ENCODE measurements around the gene BCAS3.

GRCh38 chr17:61196302-61196704 lies 518.7 kb downstream of the BCAS3 start:
- TF ChIP-seq CTCF (IDR thresholded peaks at IDR 0.05; ENCODE audit: insufficient read depth, low read depth, low read length) (no peak), EZH2 (IDR thresholded peaks at IDR 0.05; ENCODE audit: insufficient read depth, low read length) (no peak)
